Amygdala (tissue), 56 donors: Measurements from ENCODE around the gene LAX1.
A peak's percentile ranks its signal among the peaks of the same experiment; 100 is the strongest.
"Not testable (repeated sequence)": the region's sequence is repeated elsewhere in the genome, so short reads cannot be mapped to it uniquely, and the experiment has no call there.

Experiments used
- DNase-seq, 56 donors: peaks; one replicate each; lab custom pipeline; 2025; lab: John Stamatoyannopoulos, UW

Gene LAX1

GRCh38 chr1:203765029-203765837 lies at the start of gene LAX1:
Gene LAX1 (plus strand): TSS chr1:203765183. CDS start chr1:203765566, 383 bp downstream.
- no peak for DNase-seq

GRCh38 chr1:203717120-203717519 lies 47.9 kb upstream of the LAX1 start:
- DNase-seq, result no peak

- no peak for DNase-seq
Observed at GRCh38 chr1:203720242-203720641, 44.7 kb upstream of the LAX1 start.

GRCh38 chr1:203722909-203723308 lies 42.1 kb upstream of the LAX1 start:
- DNase-seq, result no peak

GRCh38 chr1:203726417-203726867 lies 38.5 kb upstream of the LAX1 start:
- no peak for DNase-seq

- no peak for DNase-seq
Observed at GRCh38 chr1:203733009-203733863, 31.7 kb upstream of the LAX1 start.

- DNase-seq, result no peak
Observed at GRCh38 chr1:203742436-203742835, 22.5 kb upstream of the LAX1 start.

- DNase-seq, result no peak
Observed at GRCh38 chr1:203743091-203743571, 21.9 kb upstream of the LAX1 start.

- DNase-seq, result peak in 42 of 56 donors; percentile 3 to 71 (median 24)
Observed at GRCh38 chr1:203744075-203744972, 20.7 kb upstream of the LAX1 start.

GRCh38 chr1:203746281-203746680 lies 18.7 kb upstream of the LAX1 start:
- DNase-seq, result no peak

GRCh38 chr1:203751051-203751450 lies 13.9 kb upstream of the LAX1 start:
- DNase-seq, result no peak

- DNase-seq, result not testable (repeated sequence)
Observed at GRCh38 chr1:203751618-203752361, 13.2 kb upstream of the LAX1 start.

- DNase-seq, result no peak
Observed at GRCh38 chr1:203754455-203754864, 10.5 kb upstream of the LAX1 start.

GRCh38 chr1:203756036-203756435 lies 8.9 kb upstream of the LAX1 start:
- no peak for DNase-seq

- DNase-seq, result not testable (repeated sequence)
Observed at GRCh38 chr1:203758749-203759148, 6.2 kb upstream of the LAX1 start.

- no peak for DNase-seq
Observed at GRCh38 chr1:203760506-203760905, 4.5 kb upstream of the LAX1 start.

- DNase-seq, result not testable (repeated sequence)
Observed at GRCh38 chr1:203761958-203762357, 3.0 kb upstream of the LAX1 start.

GRCh38 chr1:203763505-203763904 lies 1.5 kb upstream of the LAX1 start:
- no peak for DNase-seq
